HPDE6-E6E7 (cell line): ENCODE results near the gene NTM.

ENCODE experiments used
- DNase-seq: peaks from one replicate; pipeline ENCODE4 v3.0.0; 2011; ENCODE audit warnings: missing footprints; ENCODE audit errors: extremely low spot score

NTM gene

GRCh38 chr11:131642756-131643531 lies 272.5 kb downstream of the NTM start:
- no peak for DNase-seq

- DNase-seq, result no peak
Measured at GRCh38 chr11:131644204-131644795, 273.9 kb downstream of the NTM start.

GRCh38 chr11:131645237-131645636 lies 274.8 kb downstream of the NTM start:
- DNase-seq, result no peak

- no peak for DNase-seq
Measured at GRCh38 chr11:131649856-131650255, 279.4 kb downstream of the NTM start.

GRCh38 chr11:131652231-131652630 lies 281.8 kb downstream of the NTM start:
- no peak for DNase-seq

GRCh38 chr11:131653260-131653659 lies 282.8 kb downstream of the NTM start:
- DNase-seq, result no peak

DNA sequence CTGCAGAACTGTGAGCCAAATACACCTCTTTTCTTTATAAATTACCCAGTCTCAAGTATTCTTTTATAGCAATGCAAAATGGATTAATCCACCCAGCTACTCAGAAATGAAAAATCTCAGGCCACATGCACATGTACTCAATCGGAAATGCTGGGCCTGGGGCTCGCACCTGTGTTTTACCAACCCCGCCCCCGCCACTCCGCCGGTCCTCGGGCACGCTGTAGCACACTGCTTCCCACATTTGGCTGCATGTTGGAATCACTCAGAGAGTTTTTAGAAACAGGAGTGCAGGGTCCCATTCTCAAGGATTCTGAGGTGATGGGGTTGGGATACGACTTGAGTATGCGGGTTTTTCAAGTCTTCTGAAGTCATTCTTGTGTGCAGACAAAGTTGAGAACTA lies 284.4 kb downstream of the NTM start:
- no peak for DNase-seq

DNA sequence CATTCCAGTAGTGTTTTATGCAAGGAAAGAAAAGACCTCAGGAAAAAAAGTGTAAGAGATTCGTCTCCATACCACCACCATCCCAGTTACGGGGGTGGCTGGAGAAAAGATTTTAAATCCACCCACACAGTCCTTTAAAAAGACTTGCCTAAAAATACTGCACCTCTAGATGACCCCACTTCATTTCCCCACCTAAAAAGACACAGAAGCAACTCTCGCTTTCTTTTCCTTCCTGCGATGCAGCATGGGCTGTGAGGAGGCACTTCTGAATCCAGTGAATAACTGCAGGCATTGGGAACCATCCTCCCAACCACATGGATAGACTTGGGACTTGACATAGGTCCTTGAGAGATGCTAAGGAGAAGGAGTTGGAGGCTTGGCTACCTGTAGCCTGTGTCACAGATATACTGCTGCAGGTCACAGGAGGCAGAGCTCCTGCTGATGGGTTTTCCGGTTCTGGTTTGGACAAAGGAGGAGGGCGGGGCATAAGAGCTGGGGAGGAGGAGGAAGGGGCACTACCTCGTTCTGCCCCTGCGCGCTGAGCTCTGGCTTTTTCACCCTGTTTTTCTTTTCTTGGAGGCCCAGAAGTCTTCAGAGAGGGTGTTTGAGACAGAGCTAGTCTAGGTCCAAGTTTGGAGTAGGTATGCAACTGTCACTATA lies 285.9 kb downstream of the NTM start:
- DNase-seq, result no peak

DNA sequence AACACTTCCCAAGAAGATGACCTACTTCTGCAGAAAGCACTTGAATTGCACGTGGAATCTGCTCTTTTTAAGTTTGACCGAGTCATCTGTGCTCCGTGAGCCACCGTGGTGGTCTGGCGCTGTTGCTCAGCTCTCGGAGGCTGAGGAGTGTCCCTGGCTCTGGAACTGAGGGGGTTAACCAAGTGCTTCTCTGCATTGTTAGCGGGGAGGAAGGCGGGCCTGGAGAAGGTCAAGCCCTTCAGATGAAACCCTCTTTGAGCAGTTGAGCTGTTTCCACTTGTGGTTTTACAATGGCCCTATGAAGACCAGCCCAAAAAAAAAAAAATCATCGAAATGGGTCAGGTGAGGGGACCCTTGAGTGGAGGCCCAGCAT lies 286.4 kb downstream of the NTM start:
- no peak for DNase-seq

GRCh38 chr11:131658414-131658813 lies 288.0 kb downstream of the NTM start:
- no peak for DNase-seq

GRCh38 chr11:131658952-131659351 lies 288.5 kb downstream of the NTM start:
- no peak for DNase-seq

GRCh38 chr11:131659931-131660330 lies 289.5 kb downstream of the NTM start:
- no peak for DNase-seq

DNA sequence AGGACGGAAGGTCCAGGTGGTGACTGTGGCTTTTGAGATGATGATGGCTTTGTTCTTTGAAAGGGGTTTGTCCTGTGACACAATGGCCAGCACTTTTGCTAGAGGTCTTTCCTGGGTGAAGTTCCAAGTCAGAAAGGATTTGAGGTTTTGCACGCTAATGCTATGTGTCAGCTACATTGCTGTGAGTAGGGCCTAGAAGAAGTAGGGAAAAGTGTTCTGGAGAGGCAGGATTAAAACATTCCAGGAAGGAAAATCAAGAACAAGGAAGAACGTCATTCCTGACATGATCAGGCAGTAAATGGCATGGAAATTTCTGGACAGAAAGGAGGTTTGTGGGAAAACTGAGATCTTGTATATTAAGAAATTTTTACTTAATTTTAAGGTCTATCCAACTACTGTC lies 290.7 kb downstream of the NTM start:
- no peak for DNase-seq

DNA sequence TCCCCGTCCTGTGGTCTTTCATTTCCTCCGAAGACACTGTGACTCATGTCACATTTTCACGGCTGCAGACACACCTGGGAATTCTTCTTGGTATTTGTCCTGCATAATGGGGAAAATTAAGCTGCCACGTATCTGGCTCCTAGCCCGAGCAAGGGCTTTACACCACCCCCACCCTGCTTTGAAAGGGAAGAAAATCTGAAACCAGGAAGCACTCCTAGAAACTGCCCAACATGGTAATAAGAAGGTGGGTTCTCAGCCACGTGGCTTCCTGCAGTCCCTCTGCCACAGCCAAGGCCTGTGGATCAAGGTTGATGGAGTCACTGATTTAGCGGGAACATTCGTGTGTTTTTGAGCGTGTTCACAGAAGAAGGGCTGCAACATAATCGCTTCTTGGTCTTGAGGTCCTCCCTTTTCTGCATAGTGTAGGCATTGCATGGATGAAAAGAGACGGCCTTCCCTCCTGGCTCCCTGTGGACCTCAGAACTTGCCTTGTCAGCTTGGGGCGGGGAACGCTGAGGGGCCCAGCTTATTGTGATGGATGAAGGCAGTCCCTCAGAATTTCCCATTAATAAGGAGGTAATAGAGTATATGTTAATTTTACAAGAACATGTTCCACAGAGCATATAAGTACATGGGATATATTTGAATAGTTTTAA lies 292.0 kb downstream of the NTM start:
- DNase-seq, result no peak

DNA sequence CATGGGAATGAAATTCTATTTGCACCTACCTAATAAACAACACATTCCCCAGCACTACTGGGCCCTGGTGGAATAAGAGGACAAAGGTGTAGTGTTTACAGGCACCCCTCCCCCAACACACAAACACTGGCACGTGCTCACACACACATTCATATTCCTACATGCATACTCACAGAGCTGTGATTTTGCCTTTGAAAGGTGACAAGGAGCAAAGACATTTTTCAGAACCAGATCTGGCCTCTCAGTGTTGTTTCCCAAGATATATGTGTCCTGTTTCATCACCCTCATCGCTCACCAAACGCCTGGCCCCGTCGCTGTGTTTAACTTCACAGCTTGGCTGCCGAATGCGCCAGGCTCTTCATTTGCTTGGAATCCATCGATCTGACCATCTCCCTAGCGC lies 292.6 kb downstream of the NTM start:
- no peak for DNase-seq

- DNase-seq, result no peak
Measured at GRCh38 chr11:131663405-131664200, 293.2 kb downstream of the NTM start.

DNA sequence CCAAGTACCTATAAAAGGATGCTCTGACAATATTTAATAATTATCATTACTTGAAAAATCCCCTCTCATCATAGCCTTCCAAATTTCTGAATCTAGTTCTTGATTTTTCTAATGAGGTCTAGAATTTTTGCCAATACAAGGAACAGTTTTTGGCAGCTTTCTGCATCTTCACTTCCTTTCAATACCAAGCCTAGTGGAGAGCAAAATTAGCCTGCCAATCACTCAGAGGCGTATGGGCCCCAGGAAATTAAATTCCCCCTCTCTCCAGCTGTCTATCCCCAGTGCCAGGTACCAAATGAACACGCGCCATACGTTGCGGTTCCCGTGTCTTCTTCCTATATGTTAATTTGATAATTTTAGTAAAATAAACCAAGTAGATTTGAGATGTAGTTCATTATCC lies 293.9 kb downstream of the NTM start:
- no peak for DNase-seq

GRCh38 chr11:131664816-131665215 lies 294.4 kb downstream of the NTM start:
- no peak for DNase-seq

- DNase-seq, result no peak
Measured at GRCh38 chr11:131665344-131665968, 295.0 kb downstream of the NTM start.

- no peak for DNase-seq
Measured at GRCh38 chr11:131666006-131666405, 295.6 kb downstream of the NTM start.

DNA sequence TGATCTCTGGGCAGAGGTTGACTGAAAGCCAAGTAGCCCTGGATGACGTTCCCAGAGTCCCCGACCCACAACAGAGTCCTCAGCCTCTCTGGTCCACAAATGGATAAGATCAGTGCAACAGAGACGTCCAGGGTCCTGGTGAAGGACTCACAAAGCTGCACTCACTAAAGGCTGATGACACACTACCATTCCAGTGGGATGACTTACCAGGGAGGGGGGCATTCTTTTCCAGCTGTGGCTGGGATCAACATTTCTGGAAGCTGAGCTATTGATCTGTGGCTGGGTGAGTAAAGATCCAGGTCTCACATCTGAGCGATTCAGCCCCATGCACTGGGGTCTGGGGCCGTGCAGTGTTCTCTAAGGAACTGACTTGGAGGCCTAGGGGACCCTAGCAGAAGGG lies 296.2 kb downstream of the NTM start:
- DNase-seq, result no peak
